GM19099 (cell line): Measurements from ENCODE around the gene KRTAP25-1.

Source experiments
- POLR2A ChIP-seq: IDR thresholded peaks from 3 replicates; pipeline ENCODE4 v1.6.1; 2011; ENCODE audit warnings: low read depth; ENCODE audit not compliant: insufficient read length; ENCODE audit errors: extremely low read depth

The KRTAP25-1 gene

GRCh38 chr21:30269803-30270530, 19.3 kb downstream of the KRTAP25-1 start:
- TF ChIP-seq POLR2A = no peak

DNA sequence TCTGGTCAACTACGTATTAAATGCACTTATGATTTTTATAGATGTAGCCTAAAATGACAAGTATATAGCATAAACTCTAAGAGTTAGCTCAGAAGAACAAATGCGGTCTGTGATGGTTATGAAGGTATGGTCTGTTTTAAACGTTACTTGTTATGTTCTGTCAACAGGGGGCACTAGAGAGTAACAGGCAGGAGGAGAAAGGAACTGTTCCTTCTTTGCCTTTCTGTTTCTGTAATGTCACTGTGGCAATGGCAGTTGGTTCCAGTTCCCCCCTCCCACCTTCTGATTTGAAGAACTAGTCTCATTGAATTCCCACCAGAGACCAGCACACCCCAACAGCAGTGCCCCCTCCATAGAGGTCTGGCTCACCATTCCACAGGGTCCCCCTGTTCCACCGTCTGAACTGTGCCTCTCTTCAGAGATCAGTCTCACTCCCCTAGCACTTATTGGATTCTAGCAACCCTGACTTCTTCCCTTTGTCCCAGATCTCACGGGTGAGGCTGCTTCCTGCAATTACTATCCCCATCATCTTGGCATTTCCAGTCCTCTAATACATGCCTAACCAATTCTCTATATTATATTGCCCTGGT, 20.6 kb downstream of the KRTAP25-1 start:
- TF ChIP-seq POLR2A = no peak

DNA sequence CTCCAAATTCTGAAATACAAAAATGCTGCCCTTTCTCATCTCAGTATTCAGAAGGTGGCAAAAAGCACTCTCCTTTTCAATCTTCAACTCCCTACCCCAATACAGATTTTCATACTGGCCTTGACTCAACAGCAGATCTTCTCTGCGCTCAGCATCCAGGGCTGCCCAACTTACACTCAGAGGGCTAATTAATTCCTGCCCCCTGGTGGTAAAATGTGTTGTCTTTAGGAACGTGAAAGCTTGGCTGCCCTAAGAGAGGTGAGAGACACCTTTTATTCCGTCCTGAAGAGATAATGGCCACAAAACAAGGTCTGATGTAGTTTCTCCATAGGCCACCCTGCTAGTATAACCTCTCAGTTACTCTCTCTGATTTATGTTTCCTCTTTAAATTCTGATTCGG, 31.5 kb downstream of the KRTAP25-1 start:
- TF ChIP-seq POLR2A = no peak

GRCh38 chr21:30256100-30256499, 33.2 kb downstream of the KRTAP25-1 start:
- no peak for TF ChIP-seq POLR2A

- TF ChIP-seq POLR2A = no peak
Observed at GRCh38 chr21:30255679-30256078, 33.6 kb downstream of the KRTAP25-1 start.

DNA sequence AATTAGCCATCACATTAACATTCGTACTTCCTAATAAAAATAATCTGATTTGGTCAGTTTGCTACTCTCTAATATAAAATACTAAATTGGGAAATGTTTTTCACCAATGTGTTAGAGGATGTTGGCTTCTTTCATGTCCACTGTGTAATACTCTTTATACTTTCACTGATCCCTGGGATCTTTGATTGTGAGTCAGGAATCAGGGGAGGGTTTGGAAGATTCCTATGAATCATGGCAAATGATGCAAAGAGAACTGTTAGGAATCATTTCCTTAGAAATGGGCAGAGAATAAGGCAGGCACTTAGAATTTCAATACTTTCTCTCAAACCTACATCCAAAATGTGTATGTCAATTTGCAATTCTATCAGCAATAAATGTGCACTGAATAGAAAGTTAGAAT, 37.5 kb downstream of the KRTAP25-1 start:
- no peak for TF ChIP-seq POLR2A

- no peak for TF ChIP-seq POLR2A
Observed at GRCh38 chr21:30249936-30250335, 39.4 kb downstream of the KRTAP25-1 start.

DNA sequence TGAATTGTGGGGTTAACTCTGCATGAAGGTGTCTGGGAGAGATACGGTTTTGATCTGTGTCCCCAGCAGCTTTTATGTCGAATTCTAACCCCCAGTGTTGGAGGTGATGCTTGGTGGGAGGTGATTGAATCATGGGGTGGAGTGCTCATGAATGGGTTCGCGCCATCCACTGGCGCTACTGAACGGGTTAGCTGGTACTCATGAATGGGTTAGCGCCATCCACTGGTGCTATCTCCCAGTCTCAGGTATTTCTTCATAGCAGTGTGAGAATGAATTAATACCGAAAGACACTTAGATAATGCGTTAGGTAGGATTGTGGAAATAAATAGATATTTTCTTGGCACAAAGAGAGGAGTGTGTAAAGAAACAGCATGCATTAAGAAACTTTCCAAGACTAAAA, 40.5 kb downstream of the KRTAP25-1 start:
- TF ChIP-seq POLR2A = no peak

DNA sequence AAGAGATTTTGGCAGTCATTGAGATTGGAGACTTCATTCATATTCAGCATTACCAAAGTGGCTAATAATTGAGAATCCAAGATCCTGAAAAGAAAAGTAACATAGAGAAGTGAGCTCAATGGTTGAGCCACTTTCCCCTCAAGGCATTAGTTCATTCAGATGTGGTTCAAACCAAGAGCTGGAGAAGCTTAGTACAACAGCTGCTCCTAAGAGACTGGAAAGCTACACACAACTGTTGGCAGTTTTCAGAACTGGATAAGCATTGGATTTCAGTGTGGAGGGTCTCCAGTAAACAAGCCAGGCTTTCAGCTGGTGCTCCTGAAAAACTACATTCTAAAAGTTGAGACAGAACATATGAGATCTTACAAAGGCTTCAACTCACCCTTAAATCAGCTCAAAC, 44.3 kb downstream of the KRTAP25-1 start:
- no peak for TF ChIP-seq POLR2A

DNA sequence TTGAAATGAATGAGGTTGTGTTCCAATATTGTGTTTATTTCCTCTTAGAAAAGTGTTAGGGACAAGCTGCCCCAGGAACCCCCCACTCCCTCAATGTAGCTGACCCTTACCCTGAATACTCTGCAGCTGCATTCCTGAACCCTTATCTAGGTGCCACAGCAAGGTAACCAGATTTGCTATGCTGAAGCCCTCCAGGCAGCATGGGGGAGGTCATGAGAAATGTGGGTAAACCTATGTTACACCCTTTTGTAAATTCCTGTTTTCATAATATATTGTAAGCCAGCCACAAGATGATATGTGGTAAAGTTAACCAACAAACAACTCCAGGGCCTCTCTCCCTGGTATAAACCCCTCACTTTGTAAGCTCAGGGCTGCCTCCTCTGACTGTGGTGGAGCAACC, 45.6 kb downstream of the KRTAP25-1 start:
- TF ChIP-seq POLR2A = no peak

- TF ChIP-seq POLR2A = no peak
Observed at GRCh38 chr21:30240661-30241060, 48.7 kb downstream of the KRTAP25-1 start.
